ENCODE measurements around the gene CDK14. TPM values are rescaled to one million over a fixed set of nuclear protein-coding genes. Genes with fewer than 3 reads are reported as not detected.
"Not testable (repeated sequence)": the region's sequence is repeated elsewhere in the genome, so short reads cannot be mapped to it uniquely, and the experiment has no call there.

The CDK14 gene
- total RNA-seq, 1 donor from 2014 or later, result 19.7 TPM

GRCh38 chr7:90777465-90777864 lies 181.3 kb downstream of the CDK14 start:
- DNase-seq (ENCODE audit: low read depth), result peak; percentile 17

GRCh38 chr7:90777886-90778285 lies 181.8 kb downstream of the CDK14 start:
- DNase-seq (ENCODE audit: low read depth), result no peak

GRCh38 chr7:90788052-90788451 lies 191.9 kb downstream of the CDK14 start:
- DNase-seq (ENCODE audit: low read depth), result no peak

- no peak for DNase-seq (ENCODE audit: low read depth)
Measured at GRCh38 chr7:90789736-90790306, 193.7 kb downstream of the CDK14 start.

GRCh38 chr7:90791596-90791995 lies 195.5 kb downstream of the CDK14 start:
- no peak for DNase-seq (ENCODE audit: low read depth)

- no peak for DNase-seq (ENCODE audit: low read depth)
Measured at GRCh38 chr7:90792301-90792700, 196.2 kb downstream of the CDK14 start.

GRCh38 chr7:90794234-90794633 lies 198.1 kb downstream of the CDK14 start:
- DNase-seq (ENCODE audit: low read depth), result not testable (repeated sequence)

- no peak for DNase-seq (ENCODE audit: low read depth)
Measured at GRCh38 chr7:90797596-90797995, 201.5 kb downstream of the CDK14 start.

- no peak for DNase-seq (ENCODE audit: low read depth)
Measured at GRCh38 chr7:90804370-90804769, 208.2 kb downstream of the CDK14 start.

GRCh38 chr7:90815552-90815951 lies 219.4 kb downstream of the CDK14 start:
- not testable (repeated sequence) for DNase-seq (ENCODE audit: low read depth)

- DNase-seq (ENCODE audit: low read depth), result peak; percentile 93
Measured at GRCh38 chr7:90816511-90817142, 220.5 kb downstream of the CDK14 start.

- no peak for DNase-seq (ENCODE audit: low read depth)
Measured at GRCh38 chr7:90817151-90817550, 221.0 kb downstream of the CDK14 start.

- no peak for DNase-seq (ENCODE audit: low read depth)
Measured at GRCh38 chr7:90817846-90818245, 221.7 kb downstream of the CDK14 start.

- DNase-seq (ENCODE audit: low read depth), result no peak
Measured at GRCh38 chr7:90818341-90818740, 222.2 kb downstream of the CDK14 start.

GRCh38 chr7:90821961-90822620 lies 226.0 kb downstream of the CDK14 start:
- no peak for DNase-seq (ENCODE audit: low read depth)

GRCh38 chr7:90824386-90825307 lies 228.5 kb downstream of the CDK14 start:
- peak; percentile 44 for DNase-seq (ENCODE audit: low read depth)

- no peak for DNase-seq (ENCODE audit: low read depth)
Measured at GRCh38 chr7:90825779-90826178, 229.7 kb downstream of the CDK14 start.

- no peak for DNase-seq (ENCODE audit: low read depth)
Measured at GRCh38 chr7:90828601-90829000, 232.5 kb downstream of the CDK14 start.

GRCh38 chr7:90830308-90830707 lies 234.2 kb downstream of the CDK14 start:
- no peak for DNase-seq (ENCODE audit: low read depth)

GRCh38 chr7:90832726-90833125 lies 236.6 kb downstream of the CDK14 start:
- no peak for DNase-seq (ENCODE audit: low read depth)

GRCh38 chr7:90833443-90833842 lies 237.3 kb downstream of the CDK14 start:
- no peak for DNase-seq (ENCODE audit: low read depth)

- DNase-seq (ENCODE audit: low read depth), result peak; percentile 85
Measured at GRCh38 chr7:90834771-90835170, 238.7 kb downstream of the CDK14 start.
